HCT116 (cell line): ENCODE results near the gene CMC1.

Experiments used
- CEBPB ChIP-seq: IDR thresholded peaks from 2 replicates; pipeline ENCODE4 v1.6.1; 2012; ENCODE audit warnings: low read depth
- EZH2 ChIP-seq: fragments of 200-600 bp; sonication (generic); IDR thresholded peaks from 2 replicates; pipeline ENCODE4 v1.6.1; 2017; ENCODE audit warnings: antibody characterized with exemption, mixed run types
- POLR2A ChIP-seq: IDR thresholded peaks from 2 replicates; pipeline ENCODE4 v1.7.0; 2011; ENCODE audit warnings: borderline replicate concordance; ENCODE audit not compliant: insufficient read depth, insufficient read length; ENCODE audit errors: extremely low read depth
- POLR2AphosphoS5 ChIP-seq: IDR thresholded peaks from 2 replicates; pipeline ENCODE4 v1.6.1; 2011; ENCODE audit warnings: mild to moderate bottlenecking, low read depth, low read length, moderate library complexity
- RAD21 ChIP-seq: IDR thresholded peaks from 2 replicates; pipeline ENCODE4 v1.6.1; 2012; ENCODE audit warnings: low read depth, mild to moderate bottlenecking
- SP1 ChIP-seq: IDR thresholded peaks from 2 replicates; pipeline ENCODE4 v1.6.1; 2012; ENCODE audit warnings: low read depth
- YY1 ChIP-seq: IDR thresholded peaks from 2 replicates; pipeline ENCODE4 v1.6.1; 2011; ENCODE audit warnings: low read length, low read depth, moderate library complexity, mild to moderate bottlenecking; ENCODE audit not compliant: insufficient replicate concordance; ENCODE audit errors: extremely low read depth
- TF ChIP-seq, protein P1 (sequence below), 3 experiments: fragments of 200-600 bp in 1 of 3; sonication (generic) in 1 of 3; IDR thresholded peaks in 2 of 3; conservative IDR thresholded peaks in 1 of 3; 2 replicates each; pipeline ENCODE4 v1.5.1; 2012 to 2017; ENCODE audit warnings: low read depth in 2 of 3, low read length in 2 of 3, antibody characterized with exemption in 1 of 3, borderline replicate concordance in 1 of 3, control low read depth in 1 of 3, mild to moderate bottlenecking in 1 of 3, mixed read lengths in 1 of 3, mixed run types in 1 of 3, moderate library complexity in 1 of 3; ENCODE audit not compliant: insufficient read depth in 1 of 3
- TF ChIP-seq, protein P2 (sequence below): IDR thresholded peaks from 2 replicates; pipeline ENCODE4 v1.6.1; 2012
- TF ChIP-seq, protein P3 (sequence below): IDR thresholded peaks from 2 replicates; pipeline ENCODE4 v1.6.1; 2012
- TF ChIP-seq, protein P4 (sequence below): IDR thresholded peaks from 2 replicates; pipeline ENCODE4 v1.6.1; 2011; ENCODE audit warnings: mild to moderate bottlenecking, low read length, moderate library complexity; ENCODE audit not compliant: insufficient replicate concordance; ENCODE audit errors: extremely low read depth

DNA sequence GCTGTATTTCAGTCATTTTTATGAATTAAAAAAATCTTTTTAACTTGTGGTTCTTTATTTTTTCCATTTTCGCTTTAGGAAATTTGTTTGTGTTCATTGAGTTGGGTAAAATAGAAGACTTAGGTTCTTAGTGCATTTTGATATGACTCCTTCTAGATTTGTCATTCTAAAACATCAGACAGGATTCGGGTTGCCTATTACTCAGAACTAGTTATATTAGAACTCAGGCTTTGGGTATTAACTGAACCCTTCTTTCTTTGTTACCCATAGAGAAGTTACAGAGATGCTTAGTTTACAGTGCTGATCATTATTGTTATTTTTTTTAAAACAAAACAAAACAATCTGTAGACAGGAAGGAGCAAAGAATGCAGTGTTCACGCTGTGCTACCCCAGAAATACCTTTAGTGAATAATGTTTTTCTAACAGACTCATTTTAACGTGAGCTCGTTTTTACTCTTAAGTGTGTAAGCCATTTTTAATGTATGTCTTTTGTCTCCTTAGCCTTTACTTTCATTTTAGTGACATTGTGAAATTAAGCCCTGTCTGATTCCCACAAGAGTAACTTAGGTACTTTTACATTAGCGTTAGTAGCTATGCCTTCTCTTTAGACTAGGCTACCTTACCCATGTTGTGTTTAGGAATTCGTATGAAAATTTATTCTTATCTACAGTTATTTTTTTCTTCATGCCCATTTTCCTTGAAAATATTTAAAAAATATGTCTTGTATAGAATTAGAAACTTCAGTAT, 53.4 kb downstream of the CMC1 start:
- TF ChIP-seq, protein P1, sequence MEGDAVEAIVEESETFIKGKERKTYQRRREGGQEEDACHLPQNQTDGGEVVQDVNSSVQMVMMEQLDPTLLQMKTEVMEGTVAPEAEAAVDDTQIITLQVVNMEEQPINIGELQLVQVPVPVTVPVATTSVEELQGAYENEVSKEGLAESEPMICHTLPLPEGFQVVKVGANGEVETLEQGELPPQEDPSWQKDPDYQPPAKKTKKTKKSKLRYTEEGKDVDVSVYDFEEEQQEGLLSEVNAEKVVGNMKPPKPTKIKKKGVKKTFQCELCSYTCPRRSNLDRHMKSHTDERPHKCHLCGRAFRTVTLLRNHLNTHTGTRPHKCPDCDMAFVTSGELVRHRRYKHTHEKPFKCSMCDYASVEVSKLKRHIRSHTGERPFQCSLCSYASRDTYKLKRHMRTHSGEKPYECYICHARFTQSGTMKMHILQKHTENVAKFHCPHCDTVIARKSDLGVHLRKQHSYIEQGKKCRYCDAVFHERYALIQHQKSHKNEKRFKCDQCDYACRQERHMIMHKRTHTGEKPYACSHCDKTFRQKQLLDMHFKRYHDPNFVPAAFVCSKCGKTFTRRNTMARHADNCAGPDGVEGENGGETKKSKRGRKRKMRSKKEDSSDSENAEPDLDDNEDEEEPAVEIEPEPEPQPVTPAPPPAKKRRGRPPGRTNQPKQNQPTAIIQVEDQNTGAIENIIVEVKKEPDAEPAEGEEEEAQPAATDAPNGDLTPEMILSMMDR (IDR thresholded peaks at IDR 0.05 in 2 of 3, conservative IDR thresholded peaks at IDR 0.05 in 1 of 3; ENCODE audit: borderline replicate concordance in 1 of 3, insufficient read depth in 1 of 3, low read depth in 2 of 3, low read length in 2 of 3): no peak
- TF ChIP-seq, protein P2, sequence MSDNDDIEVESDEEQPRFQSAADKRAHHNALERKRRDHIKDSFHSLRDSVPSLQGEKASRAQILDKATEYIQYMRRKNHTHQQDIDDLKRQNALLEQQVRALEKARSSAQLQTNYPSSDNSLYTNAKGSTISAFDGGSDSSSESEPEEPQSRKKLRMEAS: no peak
- TF ChIP-seq POLR2A: no peak
- TF ChIP-seq, protein P3, sequence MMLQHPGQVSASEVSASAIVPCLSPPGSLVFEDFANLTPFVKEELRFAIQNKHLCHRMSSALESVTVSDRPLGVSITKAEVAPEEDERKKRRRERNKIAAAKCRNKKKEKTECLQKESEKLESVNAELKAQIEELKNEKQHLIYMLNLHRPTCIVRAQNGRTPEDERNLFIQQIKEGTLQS: no peak
- TF ChIP-seq SP1: no peak
- no peak for TF ChIP-seq CEBPB
- TF ChIP-seq EZH2: no peak
- TF ChIP-seq YY1: no peak
- TF ChIP-seq RAD21: no peak
- TF ChIP-seq, protein P4, sequence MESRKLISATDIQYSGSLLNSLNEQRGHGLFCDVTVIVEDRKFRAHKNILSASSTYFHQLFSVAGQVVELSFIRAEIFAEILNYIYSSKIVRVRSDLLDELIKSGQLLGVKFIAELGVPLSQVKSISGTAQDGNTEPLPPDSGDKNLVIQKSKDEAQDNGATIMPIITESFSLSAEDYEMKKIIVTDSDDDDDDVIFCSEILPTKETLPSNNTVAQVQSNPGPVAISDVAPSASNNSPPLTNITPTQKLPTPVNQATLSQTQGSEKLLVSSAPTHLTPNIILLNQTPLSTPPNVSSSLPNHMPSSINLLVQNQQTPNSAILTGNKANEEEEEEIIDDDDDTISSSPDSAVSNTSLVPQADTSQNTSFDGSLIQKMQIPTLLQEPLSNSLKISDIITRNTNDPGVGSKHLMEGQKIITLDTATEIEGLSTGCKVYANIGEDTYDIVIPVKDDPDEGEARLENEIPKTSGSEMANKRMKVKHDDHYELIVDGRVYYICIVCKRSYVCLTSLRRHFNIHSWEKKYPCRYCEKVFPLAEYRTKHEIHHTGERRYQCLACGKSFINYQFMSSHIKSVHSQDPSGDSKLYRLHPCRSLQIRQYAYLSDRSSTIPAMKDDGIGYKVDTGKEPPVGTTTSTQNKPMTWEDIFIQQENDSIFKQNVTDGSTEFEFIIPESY: no peak
- TF ChIP-seq POLR2AphosphoS5: no peak
